SK-N-SH treated with all-trans-retinoic acid at 6 μM for 48 hours (cell line): ENCODE measurements around the gene LRRC15.

Experiments
- ATAC-seq: fragments of 200-7000 bp; cut with Tn5 transposase; 3 replicates; pipeline ENCODE4 v1.9.1; 2020; ENCODE audit warnings: mild to moderate bottlenecking, moderate library complexity
- ARNTL ChIP-seq: fragments of 450-650 bp; formaldehyde crosslinking; IDR thresholded peaks from 2 replicates; pipeline ENCODE4 v1.5.0; 2020; ENCODE audit warnings: low read depth, mild to moderate bottlenecking, moderate library complexity, borderline replicate concordance
- BACH2 ChIP-seq: fragments of 250-450 bp; sonication (Bioruptor Pico); IDR thresholded peaks from 2 replicates; pipeline ENCODE4 v1.9.0; 2021; ENCODE audit warnings: mild to moderate bottlenecking, borderline replicate concordance
- CREB5 ChIP-seq: fragments of 250-450 bp; sonication (Bioruptor Pico); IDR thresholded peaks from 2 replicates; pipeline ENCODE4 v1.5.1; 2020; ENCODE audit warnings: low read depth, mild to moderate bottlenecking, moderate library complexity
- CSDC2 ChIP-seq: fragments of 250-450 bp; sonication (Bioruptor Pico); IDR thresholded peaks from 2 replicates; pipeline ENCODE4 v1.5.0; 2020; ENCODE audit warnings: mild to moderate bottlenecking, moderate library complexity
- ESRRG ChIP-seq: fragments of 250-450 bp; sonication (Bioruptor Pico); IDR thresholded peaks from 2 replicates; pipeline ENCODE4 v1.6.1; 2021; ENCODE audit warnings: mild to moderate bottlenecking
- GLIS3 ChIP-seq: fragments of 250-450 bp; sonication (Bioruptor Pico); IDR thresholded peaks from 2 replicates; pipeline ENCODE4 v1.5.0; 2020; ENCODE audit warnings: mild to moderate bottlenecking, moderate library complexity
- ISL1 ChIP-seq: fragments of 250-450 bp; sonication (Bioruptor Pico); IDR thresholded peaks from 2 replicates; pipeline ENCODE4 v2.1.2; 2022; ENCODE audit warnings: mild to moderate bottlenecking, moderate library complexity
- OSR1 ChIP-seq: fragments of 250-450 bp; sonication (Bioruptor Pico); IDR thresholded peaks from 2 replicates; pipeline ENCODE4 v1.8.0; 2022; ENCODE audit warnings: moderate library complexity, mild to moderate bottlenecking, inconsistent platforms
- POU6F1 ChIP-seq: fragments of 250-450 bp; sonication (Bioruptor Pico); IDR thresholded peaks from 2 replicates; pipeline ENCODE4 v1.8.0; 2021; ENCODE audit warnings: low read depth, mild to moderate bottlenecking, moderate library complexity, borderline replicate concordance
- RARB ChIP-seq: fragments of 250-450 bp; sonication (Bioruptor Pico); IDR thresholded peaks from 2 replicates; pipeline ENCODE4 v1.8.0; 2021; ENCODE audit warnings: mild to moderate bottlenecking, moderate library complexity
- SNAI2 ChIP-seq: fragments of 250-450 bp; sonication (Bioruptor Pico); IDR thresholded peaks from 2 replicates; pipeline ENCODE4 v1.5.0; 2020; ENCODE audit warnings: mild to moderate bottlenecking, moderate library complexity
- TCF4 ChIP-seq: fragments of 250-450 bp; sonication (Bioruptor Pico); IDR thresholded peaks from 2 replicates; pipeline ENCODE4 v1.8.0; 2021; ENCODE audit warnings: mild to moderate bottlenecking, moderate library complexity, borderline replicate concordance
- ZC3H10 ChIP-seq: fragments of 250-450 bp; sonication (Bioruptor Pico); IDR thresholded peaks from 2 replicates; pipeline ENCODE4 v1.5.1; 2021; ENCODE audit warnings: mild to moderate bottlenecking, moderate library complexity
- ZFP3 ChIP-seq: fragments of 250-450 bp; sonication (Bioruptor Pico); IDR thresholded peaks from 2 replicates; pipeline ENCODE4 v1.5.0; 2020; ENCODE audit warnings: mild to moderate bottlenecking, moderate library complexity
- ZNF8 ChIP-seq: fragments of 450-650 bp; formaldehyde crosslinking; IDR thresholded peaks from 2 replicates; pipeline ENCODE4 v1.5.0; 2020; ENCODE audit warnings: mild to moderate bottlenecking, moderate library complexity
- TF ChIP-seq, protein P1 (sequence below): fragments of 250-450 bp; sonication (Bioruptor Pico); IDR thresholded peaks from 2 replicates; pipeline ENCODE4 v1.5.0; 2020; ENCODE audit warnings: mild to moderate bottlenecking, moderate library complexity
- TF ChIP-seq, protein P2 (sequence below): fragments of 250-450 bp; sonication (Bioruptor Pico); IDR thresholded peaks from 2 replicates; pipeline ENCODE4 v1.8.0; 2020; ENCODE audit warnings: mild to moderate bottlenecking, moderate library complexity, borderline replicate concordance
- TF ChIP-seq, protein P3 (sequence below): fragments of 250-450 bp; sonication (Bioruptor Pico); IDR thresholded peaks from 2 replicates; pipeline ENCODE4 v1.5.1; 2021; ENCODE audit warnings: mild to moderate bottlenecking, moderate library complexity

LRRC15 gene

GRCh38 chr3:194351080-194351672 lies 18.4 kb downstream of the LRRC15 start, which contains the start of gene CPN2 (continued):
- TF ChIP-seq, protein P1, sequence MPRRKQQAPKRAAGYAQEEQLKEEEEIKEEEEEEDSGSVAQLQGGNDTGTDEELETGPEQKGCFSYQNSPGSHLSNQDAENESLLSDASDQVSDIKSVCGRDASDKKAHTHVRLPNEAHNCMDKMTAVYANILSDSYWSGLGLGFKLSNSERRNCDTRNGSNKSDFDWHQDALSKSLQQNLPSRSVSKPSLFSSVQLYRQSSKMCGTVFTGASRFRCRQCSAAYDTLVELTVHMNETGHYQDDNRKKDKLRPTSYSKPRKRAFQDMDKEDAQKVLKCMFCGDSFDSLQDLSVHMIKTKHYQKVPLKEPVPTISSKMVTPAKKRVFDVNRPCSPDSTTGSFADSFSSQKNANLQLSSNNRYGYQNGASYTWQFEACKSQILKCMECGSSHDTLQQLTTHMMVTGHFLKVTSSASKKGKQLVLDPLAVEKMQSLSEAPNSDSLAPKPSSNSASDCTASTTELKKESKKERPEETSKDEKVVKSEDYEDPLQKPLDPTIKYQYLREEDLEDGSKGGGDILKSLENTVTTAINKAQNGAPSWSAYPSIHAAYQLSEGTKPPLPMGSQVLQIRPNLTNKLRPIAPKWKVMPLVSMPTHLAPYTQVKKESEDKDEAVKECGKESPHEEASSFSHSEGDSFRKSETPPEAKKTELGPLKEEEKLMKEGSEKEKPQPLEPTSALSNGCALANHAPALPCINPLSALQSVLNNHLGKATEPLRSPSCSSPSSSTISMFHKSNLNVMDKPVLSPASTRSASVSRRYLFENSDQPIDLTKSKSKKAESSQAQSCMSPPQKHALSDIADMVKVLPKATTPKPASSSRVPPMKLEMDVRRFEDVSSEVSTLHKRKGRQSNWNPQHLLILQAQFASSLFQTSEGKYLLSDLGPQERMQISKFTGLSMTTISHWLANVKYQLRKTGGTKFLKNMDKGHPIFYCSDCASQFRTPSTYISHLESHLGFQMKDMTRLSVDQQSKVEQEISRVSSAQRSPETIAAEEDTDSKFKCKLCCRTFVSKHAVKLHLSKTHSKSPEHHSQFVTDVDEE (CRISPR knock-in tag) = no peak
- TF ChIP-seq OSR1 (CRISPR knock-in tag) (no peak), ESRRG (CRISPR knock-in tag) (no peak)
- TF ChIP-seq, protein P2, sequence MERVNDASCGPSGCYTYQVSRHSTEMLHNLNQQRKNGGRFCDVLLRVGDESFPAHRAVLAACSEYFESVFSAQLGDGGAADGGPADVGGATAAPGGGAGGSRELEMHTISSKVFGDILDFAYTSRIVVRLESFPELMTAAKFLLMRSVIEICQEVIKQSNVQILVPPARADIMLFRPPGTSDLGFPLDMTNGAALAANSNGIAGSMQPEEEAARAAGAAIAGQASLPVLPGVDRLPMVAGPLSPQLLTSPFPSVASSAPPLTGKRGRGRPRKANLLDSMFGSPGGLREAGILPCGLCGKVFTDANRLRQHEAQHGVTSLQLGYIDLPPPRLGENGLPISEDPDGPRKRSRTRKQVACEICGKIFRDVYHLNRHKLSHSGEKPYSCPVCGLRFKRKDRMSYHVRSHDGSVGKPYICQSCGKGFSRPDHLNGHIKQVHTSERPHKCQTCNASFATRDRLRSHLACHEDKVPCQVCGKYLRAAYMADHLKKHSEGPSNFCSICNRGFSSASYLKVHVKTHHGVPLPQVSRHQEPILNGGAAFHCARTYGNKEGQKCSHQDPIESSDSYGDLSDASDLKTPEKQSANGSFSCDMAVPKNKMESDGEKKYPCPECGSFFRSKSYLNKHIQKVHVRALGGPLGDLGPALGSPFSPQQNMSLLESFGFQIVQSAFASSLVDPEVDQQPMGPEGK (CRISPR knock-in tag) = no peak

- TF ChIP-seq ESRRG (CRISPR knock-in tag) (no peak), GLIS3 (CRISPR knock-in tag) (no peak), POU6F1 (CRISPR knock-in tag) (no peak), ZFP3 (no peak), ARNTL (CRISPR knock-in tag) (no peak), OSR1 (CRISPR knock-in tag) (no peak), ISL1 (CRISPR knock-in tag) (no peak), CREB5 (CRISPR knock-in tag) (no peak)
- TF ChIP-seq, protein P2 (CRISPR knock-in tag) = no peak
- TF ChIP-seq, protein P1 (CRISPR knock-in tag) = no peak
- ATAC-seq = no peak
Measured at GRCh38 chr3:194350726-194351071, 18.8 kb downstream of the LRRC15 start.

DNA sequence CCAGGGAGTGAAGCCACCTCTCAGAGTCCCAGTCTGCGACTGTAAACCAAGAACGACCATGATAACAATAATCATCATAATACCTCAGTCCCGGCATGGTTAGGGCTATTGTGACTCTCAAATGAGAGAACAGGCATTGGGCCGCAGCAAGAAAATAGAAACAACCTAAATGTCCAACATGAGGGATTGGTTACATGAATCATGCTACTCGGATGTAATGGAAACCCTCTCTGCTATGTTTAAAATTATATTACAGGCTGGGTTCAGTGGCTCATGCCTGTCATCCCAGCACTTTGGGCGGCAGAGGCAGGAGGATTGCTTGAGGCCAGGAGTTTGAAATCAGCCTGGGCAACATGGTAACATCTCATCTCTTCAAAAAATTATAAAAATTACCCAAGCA lies 21.2 kb downstream of the LRRC15 start:
- no peak for TF ChIP-seq ZC3H10 (CRISPR knock-in tag)
- no peak for TF ChIP-seq CSDC2 (CRISPR knock-in tag)
- TF ChIP-seq, protein P1 (CRISPR knock-in tag) = no peak
- no peak for TF ChIP-seq GLIS3 (CRISPR knock-in tag)
- TF ChIP-seq SNAI2 = no peak
- no peak for TF ChIP-seq BACH2 (CRISPR knock-in tag)
- TF ChIP-seq RARB (CRISPR knock-in tag) = no peak
- TF ChIP-seq, protein P3, sequence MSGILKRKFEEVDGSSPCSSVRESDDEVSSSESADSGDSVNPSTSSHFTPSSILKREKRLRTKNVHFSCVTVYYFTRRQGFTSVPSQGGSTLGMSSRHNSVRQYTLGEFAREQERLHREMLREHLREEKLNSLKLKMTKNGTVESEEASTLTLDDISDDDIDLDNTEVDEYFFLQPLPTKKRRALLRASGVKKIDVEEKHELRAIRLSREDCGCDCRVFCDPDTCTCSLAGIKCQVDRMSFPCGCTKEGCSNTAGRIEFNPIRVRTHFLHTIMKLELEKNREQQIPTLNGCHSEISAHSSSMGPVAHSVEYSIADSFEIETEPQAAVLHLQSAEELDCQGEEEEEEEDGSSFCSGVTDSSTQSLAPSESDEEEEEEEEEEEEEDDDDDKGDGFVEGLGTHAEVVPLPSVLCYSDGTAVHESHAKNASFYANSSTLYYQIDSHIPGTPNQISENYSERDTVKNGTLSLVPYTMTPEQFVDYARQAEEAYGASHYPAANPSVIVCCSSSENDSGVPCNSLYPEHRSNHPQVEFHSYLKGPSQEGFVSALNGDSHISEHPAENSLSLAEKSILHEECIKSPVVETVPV = no peak
- no peak for TF ChIP-seq TCF4 (CRISPR knock-in tag)
- no peak for TF ChIP-seq ISL1 (CRISPR knock-in tag)
- no peak for TF ChIP-seq ZNF8 (CRISPR knock-in tag)
- no peak for ATAC-seq
